H9 (cell line): Measurements from ENCODE around the gene IL12RB2. TPM values are rescaled to one million over a fixed set of nuclear protein-coding genes. Genes with fewer than 3 reads are reported as not detected.

Experiments
- DNase-seq: peaks from one replicate; pipeline ENCODE4 v3.0.0-alpha.2; 2017
- H2AFZ ChIP-seq: one replicate; pipeline ENCODE4 v1.6.1; 2013; ENCODE audit warnings: mild to moderate bottlenecking, low read length, control low read depth, moderate library complexity
- H2AK5ac ChIP-seq: 2 replicates; pipeline ENCODE4 v1.6.1; 2013; ENCODE audit warnings: low read length, control low read depth, mixed read lengths; ENCODE audit not compliant: insufficient read length
- H2BK120ac ChIP-seq: one replicate; pipeline ENCODE4 v1.6.1; 2013; ENCODE audit warnings: low read depth, mild to moderate bottlenecking, low read length, control low read depth, inconsistent platforms; ENCODE audit not compliant: poor library complexity, severe bottlenecking
- H2BK12ac ChIP-seq: 2 replicates; pipeline ENCODE4 v1.6.1; 2013; ENCODE audit warnings: low read length, control low read depth, mixed read lengths, low read depth; ENCODE audit not compliant: insufficient read length
- H2BK15ac ChIP-seq: 2 replicates; pipeline ENCODE4 v1.6.1; 2013; ENCODE audit warnings: low read depth, low read length, control low read depth
- H2BK20ac ChIP-seq: one replicate; pipeline ENCODE4 v1.6.1; 2013; ENCODE audit warnings: low read depth, mild to moderate bottlenecking, low read length, control low read depth, inconsistent platforms; ENCODE audit not compliant: poor library complexity, severe bottlenecking
- H2BK5ac ChIP-seq: 2 replicates; pipeline ENCODE4 v1.6.1; 2013; ENCODE audit warnings: low read length, control low read depth, mixed read lengths; ENCODE audit not compliant: insufficient read length
- H3K14ac ChIP-seq: 2 replicates; pipeline ENCODE4 v1.6.1; 2013; ENCODE audit warnings: low read length, control low read depth; ENCODE audit not compliant: insufficient read depth
- H3K18ac ChIP-seq: 2 replicates; pipeline ENCODE4 v1.6.1; 2013; ENCODE audit warnings: low read depth, mild to moderate bottlenecking, mixed read lengths, low read length, control low read depth; ENCODE audit not compliant: insufficient read length
- H3K23ac ChIP-seq: 2 replicates; pipeline ENCODE4 v1.6.1; 2013; ENCODE audit warnings: low read length, control low read depth, mixed read lengths, low read depth; ENCODE audit not compliant: insufficient read length
- H3K23me2 ChIP-seq: 2 replicates; pipeline ENCODE4 v1.6.1; 2013; ENCODE audit warnings: low read depth, mild to moderate bottlenecking, mixed read lengths, low read length, control low read depth; ENCODE audit not compliant: insufficient read length, poor library complexity, severe bottlenecking
- H3K27ac ChIP-seq: 2 replicates; pipeline ENCODE4 v1.5.1; 2013; ENCODE audit warnings: low read length, control low read depth, mixed read lengths, low read depth; ENCODE audit not compliant: insufficient read length
- H3K27me3 ChIP-seq: 2 replicates; pipeline ENCODE4 v1.6.1; 2013; ENCODE audit warnings: low read length, control low read depth, inconsistent platforms; ENCODE audit not compliant: insufficient read depth
- H3K4ac ChIP-seq: 2 replicates; pipeline ENCODE4 v1.6.1; 2013; ENCODE audit warnings: low read depth, mild to moderate bottlenecking, control low read depth, inconsistent platforms, low read length, moderate library complexity
- H3K4me1 ChIP-seq: 2 replicates; pipeline ENCODE4 v1.6.1; 2013; ENCODE audit warnings: low read length, control low read depth, inconsistent platforms; ENCODE audit not compliant: insufficient read depth
- H3K4me2 ChIP-seq: 2 replicates; pipeline ENCODE4 v1.6.1; 2013; ENCODE audit warnings: low read length, control low read depth, mixed read lengths; ENCODE audit not compliant: insufficient read length, insufficient read depth
- H3K56ac ChIP-seq: 2 replicates; pipeline ENCODE4 v1.6.1; 2013; ENCODE audit warnings: low read depth, mild to moderate bottlenecking, mixed read lengths, low read length, control low read depth; ENCODE audit not compliant: insufficient read length
- H3K79me1 ChIP-seq: 2 replicates; pipeline ENCODE4 v1.6.1; 2013; ENCODE audit warnings: low read depth, mild to moderate bottlenecking, moderate library complexity, low read length, control low read depth, inconsistent platforms; ENCODE audit not compliant: insufficient read depth, poor library complexity, severe bottlenecking
- H3K79me2 ChIP-seq: 2 replicates; pipeline ENCODE4 v1.6.1; 2013; ENCODE audit warnings: low read length, control low read depth, inconsistent platforms; ENCODE audit not compliant: insufficient read depth
- H3K9ac ChIP-seq: 2 replicates; pipeline ENCODE4 v1.6.1; 2013; ENCODE audit warnings: low read length, control low read depth, mixed read lengths; ENCODE audit not compliant: insufficient read length; ENCODE audit errors: extremely low read depth
- H3K9me3 ChIP-seq: one replicate; pipeline ENCODE4 v1.6.1; 2013; ENCODE audit warnings: low read depth, low read length, inconsistent platforms; ENCODE audit not compliant: control insufficient read depth
- H3T11ph ChIP-seq: one replicate; pipeline ENCODE4 v1.6.1; 2013; ENCODE audit warnings: mild to moderate bottlenecking, low read length, control low read depth, inconsistent platforms
- H4K20me1 ChIP-seq: one replicate; pipeline ENCODE4 v1.6.1; 2013; ENCODE audit not compliant: control insufficient read depth, insufficient read length, insufficient read depth
- H4K5ac ChIP-seq: 2 replicates; pipeline ENCODE4 v1.6.1; 2013; ENCODE audit warnings: low read depth, mild to moderate bottlenecking, mixed read lengths, low read length, control low read depth; ENCODE audit not compliant: insufficient read length
- H4K8ac ChIP-seq: replicated peaks from 2 replicates; pipeline ENCODE4 v1.6.1; 2013; ENCODE audit warnings: low read length, control low read depth, mixed read lengths, low read depth; ENCODE audit not compliant: insufficient read length
- H4K91ac ChIP-seq: 2 replicates; pipeline ENCODE4 v1.6.1; 2013; ENCODE audit warnings: low read depth, mild to moderate bottlenecking, moderate library complexity, mixed read lengths, low read length, control low read depth; ENCODE audit not compliant: insufficient read length
- H3K27ac Mint-ChIP-seq, 3 experiments: 2 replicates in 2 of 3; 3 replicates in 1 of 3; pipeline ENCODE4 v1.8.0; 2020 to 2021; ENCODE audit warnings: mixed read lengths in 3 of 3, mild to moderate bottlenecking in 1 of 3, moderate library complexity in 1 of 3
- H3K27me3 Mint-ChIP-seq: 2 replicates; pipeline ENCODE4 v1.8.0; 2021; ENCODE audit warnings: low read depth, mild to moderate bottlenecking, moderate library complexity, mixed read lengths
- H3K36me3 Mint-ChIP-seq, 3 experiments: 2 replicates in 2 of 3; 3 replicates in 1 of 3; pipeline ENCODE4 v1.8.0; 2020 to 2021; ENCODE audit warnings: low read depth in 3 of 3, mixed read lengths in 3 of 3; ENCODE audit not compliant: insufficient read depth in 1 of 3
- H3K4me1 Mint-ChIP-seq, 2 experiments: 2 replicates each; pipeline ENCODE4 v1.8.0; 2020; ENCODE audit warnings: mixed read lengths in 2 of 2
- H3K4me3 Mint-ChIP-seq, 2 experiments: 2 replicates in 1 of 2; 3 replicates in 1 of 2; pipeline ENCODE4 v1.8.0; 2020 to 2021; ENCODE audit warnings: mild to moderate bottlenecking in 2 of 2, mixed read lengths in 2 of 2, moderate library complexity in 1 of 2
- H3K9me3 Mint-ChIP-seq, 2 experiments: 2 replicates in 1 of 2; 3 replicates in 1 of 2; pipeline ENCODE4 v1.8.0; 2020; ENCODE audit warnings: mild to moderate bottlenecking in 2 of 2, mixed read lengths in 2 of 2, moderate library complexity in 1 of 2
- CTCF ChIP-seq: fragments of 200-600 bp; sonication (generic); conservative IDR thresholded peaks from 3 replicates; pipeline ENCODE4 v1.8.0; 2021; ENCODE audit warnings: antibody characterized with exemption, mild to moderate bottlenecking
- WGBS: extraction: QIAGEN DNeasy Blood & Tissue Kit; methylation state at CpG from one replicate; pipeline ENCODE4 v1.1.7; 2013; ENCODE audit warnings: missing lambda C conversion rate, low lambda C conversion rate, mixed read lengths; ENCODE audit not compliant: insufficient read length; ENCODE audit errors: extremely low coverage; 5-methylcytosine and 5-hydroxymethylcytosine counted together
- long read RNA-seq: library from polyadenylated mRNA; unstranded; transcript quantifications from one replicate; pipeline ENCODE4 v2.0.0, GENCODE V29; 2020
- total RNA-seq: library from RNA; stranded (reverse); gene quantifications from 2 replicates; pipeline ENCODE4 v1.2.1, GENCODE V29; 2021

Gene IL12RB2
- 0.77 and 0.88 TPM in 2 replicates for total RNA-seq
- long read RNA-seq, partial matches to known transcripts, result 2 of 6 reads
- long read RNA-seq, other reads (novel, unspliced or antisense), result 3 of 6 reads

GRCh38 chr1:67307251-67308060 is at the start of gene IL12RB2:
Gene IL12RB2 (plus strand): TSS chr1:67307873. CDS start chr1:67320369, 12,496 bp downstream.
- Histone ChIP-seq H3K79me2 (no peaks in the 10 kb centered on the region), H2BK15ac (no peak within 1 kb of the TSS), H2BK20ac (no peak within 1 kb of the TSS), H3K4me1 (no peaks in the 10 kb centered on the region), H4K8ac (no peak within 1 kb of the TSS), H3T11ph (no peak within 1 kb of the TSS), H3K27me3 (peaks cover 13% of the 10 kb centered on the region), H2BK120ac (no peak within 1 kb of the TSS), H4K20me1 (no peaks in the 10 kb centered on the region), H2AFZ (no peak within 1 kb of the TSS), H3K4me2 (peak within 1 kb of the TSS; percentile 92), H4K91ac (no peak within 1 kb of the TSS), H3K23ac (no peak within 1 kb of the TSS), H3K18ac (no peak within 1 kb of the TSS), H3K9ac (peak within 1 kb of the TSS; percentile 1), H2BK5ac (no peak within 1 kb of the TSS), H3K9me3 (no peaks in the 10 kb centered on the region), H3K56ac (no peak within 1 kb of the TSS), H2AK5ac (no peak within 1 kb of the TSS), H3K27ac (no peak within 1 kb of the TSS), H3K23me2 (peaks cover 5% of the 10 kb centered on the region), H3K79me1 (no peaks in the 10 kb centered on the region), H2BK12ac (no peak within 1 kb of the TSS), H4K5ac (no peak within 1 kb of the TSS), H3K14ac (no peak within 1 kb of the TSS), H3K4ac (no peak within 1 kb of the TSS)
- Mint-ChIP-seq H3K27me3 (peaks cover 80% of the 10 kb centered on the region), H3K4me1 (peaks cover 7% of the 10 kb centered on the region in 2 experiments; a peak in 3 of 4 replicates), H3K27ac (peak within 1 kb of the TSS in 1 of 3 experiments; percentile 79; a peak in 2 of 7 replicates), H3K9me3 (no peaks in the 10 kb centered on the region), H3K4me3 (peak within 1 kb of the TSS; percentile 65 to 88), H3K36me3 (no peaks in the 10 kb centered on the region)
- no peak for TF ChIP-seq CTCF
- WGBS, result no CpG with 5 or more reads among the region's 75 CpGs
- peak; percentile 43 for DNase-seq
